Testis (tissue), 3 donors: Measurements from ENCODE around the gene SLC17A7. TPM values are rescaled to one million over a fixed set of nuclear protein-coding genes. Genes with fewer than 3 reads are reported as not detected.

ENCODE experiments used
- DNase-seq: peaks from one replicate; pipeline ENCODE4 v3.0.0-alpha.2; 2019
- H3K27ac ChIP-seq, 2 donors: fragments of 200-600 bp; sonication (generic); one replicate each; pipeline ENCODE4 v1.5.1; 2019
- H3K27me3 ChIP-seq: fragments of 200-600 bp; sonication (generic); one replicate; pipeline ENCODE4 v1.5.1; 2019
- H3K36me3 ChIP-seq: fragments of 200-600 bp; sonication (generic); one replicate; pipeline ENCODE4 v1.5.1; 2017; ENCODE audit warnings: low read depth; ENCODE audit errors: missing control alignments
- H3K4me1 ChIP-seq: fragments of 200-600 bp; sonication (generic); one replicate; pipeline ENCODE4 v1.5.1; 2019
- H3K4me3 ChIP-seq, 2 donors: fragments of 200-600 bp; sonication (generic); one replicate each; pipeline ENCODE4 v1.5.1; 2017 to 2019
- H3K9me3 ChIP-seq: fragments of 200-600 bp; sonication (generic); one replicate; pipeline ENCODE4 v1.5.1; 2017
- POLR2A ChIP-seq: fragments of 450-650 bp; IDR thresholded peaks from one replicate; pipeline ENCODE4 v1.6.1; 2017; ENCODE audit warnings: antibody characterized with exemption, mild to moderate bottlenecking, moderate library complexity
- WGBS, 2 donors: methylation state at CpG; one replicate each; pipeline ENCODE4 v1.1.5; 2018; 5-methylcytosine and 5-hydroxymethylcytosine counted together
- intact Hi-C: fragments of 100-400 bp; cut with DNase I; formaldehyde crosslinking; loops from one replicate; pipeline ENCODE4 v1.15.1; 2023; ENCODE audit warnings: low total_unique reads
- polyA plus RNA-seq: library from polyadenylated mRNA; stranded (reverse); fragments of 350-450 nt; fragmentation: Illumina TruSeq; extraction: RNeasy Lipid Tissue Mini Kit (QIAGEN cat#74804); gene quantifications from one replicate; pipeline ENCODE4 v1.2.3, GENCODE V29; 2014; ENCODE audit warnings: low read depth, low replicate concordance; ENCODE audit not compliant: insufficient read depth
- total RNA-seq, 2 donors: library from RNA; depleted of rRNA; stranded (reverse); fragments of >200 nt; gene quantifications; one replicate each; pipeline ENCODE4 v1.2.3, GENCODE V29; 2016
- TF ChIP-seq, protein P1 (sequence below), 3 experiments: fragments of 450-650 bp in 2 of 3; fragments of 200-600 bp in 1 of 3; sonication (generic) in 1 of 3; IDR thresholded peaks; one replicate each; pipeline ENCODE4 v1.5.1; 2016 to 2019; ENCODE audit warnings: antibody characterized with exemption in 3 of 3, mild to moderate bottlenecking in 2 of 3, moderate library complexity in 1 of 3

SLC17A7 gene
- total and polyA plus RNA-seq, 3 donors from 2014 or later = 2.2 to 3.2 (median 2.7) TPM

- 69 to 77% methylated on average over 2 to 3 of the region's 3 CpGs for WGBS, 2 donors
- intact Hi-C loops = no loop called here
- Histone ChIP-seq H3K27me3 (no peaks in the 10 kb centered on the region), H3K9me3 (no peaks in the 10 kb centered on the region), H3K4me1 (no peaks in the 10 kb centered on the region), H3K27ac (no peak overlapping the region), H3K36me3 (no peaks in the 10 kb centered on the region), H3K4me3 (no peak overlapping the region)
- TF ChIP-seq, protein P1, sequence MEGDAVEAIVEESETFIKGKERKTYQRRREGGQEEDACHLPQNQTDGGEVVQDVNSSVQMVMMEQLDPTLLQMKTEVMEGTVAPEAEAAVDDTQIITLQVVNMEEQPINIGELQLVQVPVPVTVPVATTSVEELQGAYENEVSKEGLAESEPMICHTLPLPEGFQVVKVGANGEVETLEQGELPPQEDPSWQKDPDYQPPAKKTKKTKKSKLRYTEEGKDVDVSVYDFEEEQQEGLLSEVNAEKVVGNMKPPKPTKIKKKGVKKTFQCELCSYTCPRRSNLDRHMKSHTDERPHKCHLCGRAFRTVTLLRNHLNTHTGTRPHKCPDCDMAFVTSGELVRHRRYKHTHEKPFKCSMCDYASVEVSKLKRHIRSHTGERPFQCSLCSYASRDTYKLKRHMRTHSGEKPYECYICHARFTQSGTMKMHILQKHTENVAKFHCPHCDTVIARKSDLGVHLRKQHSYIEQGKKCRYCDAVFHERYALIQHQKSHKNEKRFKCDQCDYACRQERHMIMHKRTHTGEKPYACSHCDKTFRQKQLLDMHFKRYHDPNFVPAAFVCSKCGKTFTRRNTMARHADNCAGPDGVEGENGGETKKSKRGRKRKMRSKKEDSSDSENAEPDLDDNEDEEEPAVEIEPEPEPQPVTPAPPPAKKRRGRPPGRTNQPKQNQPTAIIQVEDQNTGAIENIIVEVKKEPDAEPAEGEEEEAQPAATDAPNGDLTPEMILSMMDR (IDR thresholded peaks at IDR 0.05) = no peak
- TF ChIP-seq POLR2A = no peak
- DNase-seq = no peak
These were observed 29.5 kb downstream of the SLC17A7 start for GRCh38 chr19:49411681-49412326.

DNA sequence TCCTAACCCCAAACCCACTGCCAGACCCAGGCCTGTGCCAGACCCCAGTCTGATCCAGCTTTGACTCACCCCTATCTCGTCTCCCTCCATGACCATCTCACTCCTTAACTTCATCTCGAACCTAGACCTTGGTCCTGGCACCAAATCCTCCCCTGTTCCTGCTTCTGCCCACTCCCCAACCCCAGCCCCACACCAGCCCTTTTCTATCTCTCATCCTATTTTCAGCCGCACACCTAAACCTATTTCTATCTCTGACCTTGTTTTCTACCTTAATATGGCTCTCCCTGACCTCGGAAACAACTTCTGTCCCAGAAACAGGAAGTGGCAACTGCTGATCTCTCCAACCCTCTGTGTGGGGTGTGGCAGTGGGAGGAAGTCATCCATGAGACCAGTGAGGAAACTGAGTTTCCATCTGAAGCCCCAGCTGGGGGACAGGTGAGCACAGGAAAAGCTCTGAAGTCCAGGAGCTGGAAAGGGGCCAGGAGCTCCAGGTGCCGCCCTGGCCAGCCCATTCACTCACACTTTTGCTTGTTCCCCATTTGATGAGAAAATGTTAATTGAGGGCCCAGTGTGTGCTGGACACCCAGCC, 31.8 kb downstream of the SLC17A7 start:
- no peak overlapping the region for H3K27ac ChIP-seq
- WGBS, 2 donors = 80 to 82% methylated on average over 5 of the region's 5 CpGs

GRCh38 chr19:49408816-49409440, 32.4 kb downstream of the SLC17A7 start:
- Histone ChIP-seq H3K9me3 (no peaks in the 10 kb centered on the region), H3K27me3 (no peaks in the 10 kb centered on the region), H3K4me3 (no peak overlapping the region), H3K36me3 (no peaks in the 10 kb centered on the region), H3K4me1 (no peaks in the 10 kb centered on the region), H3K27ac (no peak overlapping the region)
- TF ChIP-seq POLR2A = no peak
- TF ChIP-seq, protein P1 (IDR thresholded peaks at IDR 0.05) = no peak
- no peak for DNase-seq
- 77 to 85% methylated on average over 8 of the region's 8 CpGs for WGBS, 2 donors
- intact Hi-C loops = no loop called here

More for the DNA sequence above, 31.8 kb downstream of the SLC17A7 start:
- Histone ChIP-seq H3K4me1 (no peaks in the 10 kb centered on the region), H3K27me3 (no peaks in the 10 kb centered on the region), H3K4me3 (no peak overlapping the region), H3K36me3 (no peaks in the 10 kb centered on the region), H3K9me3 (no peaks in the 10 kb centered on the region)
- intact Hi-C loops = no loop called here
- no peak for DNase-seq
- TF ChIP-seq, protein P1 (IDR thresholded peaks at IDR 0.05) = no peak
- TF ChIP-seq POLR2A = no peak

- WGBS, 2 donors = 90 to 92% methylated on average over 16 of the region's 16 CpGs
- intact Hi-C loops = no loop called here
These were observed 33.8 kb downstream of the SLC17A7 start for GRCh38 chr19:49407482-49408015.

More at GRCh38 chr19:49407482-49408015, 33.8 kb downstream of the SLC17A7 start:
- TF ChIP-seq, protein P1 (IDR thresholded peaks at IDR 0.05) = no peak
- TF ChIP-seq POLR2A = no peak
- Histone ChIP-seq H3K4me3 (no peak overlapping the region), H3K4me1 (no peaks in the 10 kb centered on the region), H3K27ac (no peak overlapping the region), H3K9me3 (no peaks in the 10 kb centered on the region), H3K27me3 (no peaks in the 10 kb centered on the region), H3K36me3 (no peaks in the 10 kb centered on the region)
- DNase-seq = no peak
